Measurements from ENCODE around the gene TMEM39A.
A peak's percentile ranks its signal among the peaks of the same experiment; 100 is the strongest.

TMEM39A gene

DNA sequence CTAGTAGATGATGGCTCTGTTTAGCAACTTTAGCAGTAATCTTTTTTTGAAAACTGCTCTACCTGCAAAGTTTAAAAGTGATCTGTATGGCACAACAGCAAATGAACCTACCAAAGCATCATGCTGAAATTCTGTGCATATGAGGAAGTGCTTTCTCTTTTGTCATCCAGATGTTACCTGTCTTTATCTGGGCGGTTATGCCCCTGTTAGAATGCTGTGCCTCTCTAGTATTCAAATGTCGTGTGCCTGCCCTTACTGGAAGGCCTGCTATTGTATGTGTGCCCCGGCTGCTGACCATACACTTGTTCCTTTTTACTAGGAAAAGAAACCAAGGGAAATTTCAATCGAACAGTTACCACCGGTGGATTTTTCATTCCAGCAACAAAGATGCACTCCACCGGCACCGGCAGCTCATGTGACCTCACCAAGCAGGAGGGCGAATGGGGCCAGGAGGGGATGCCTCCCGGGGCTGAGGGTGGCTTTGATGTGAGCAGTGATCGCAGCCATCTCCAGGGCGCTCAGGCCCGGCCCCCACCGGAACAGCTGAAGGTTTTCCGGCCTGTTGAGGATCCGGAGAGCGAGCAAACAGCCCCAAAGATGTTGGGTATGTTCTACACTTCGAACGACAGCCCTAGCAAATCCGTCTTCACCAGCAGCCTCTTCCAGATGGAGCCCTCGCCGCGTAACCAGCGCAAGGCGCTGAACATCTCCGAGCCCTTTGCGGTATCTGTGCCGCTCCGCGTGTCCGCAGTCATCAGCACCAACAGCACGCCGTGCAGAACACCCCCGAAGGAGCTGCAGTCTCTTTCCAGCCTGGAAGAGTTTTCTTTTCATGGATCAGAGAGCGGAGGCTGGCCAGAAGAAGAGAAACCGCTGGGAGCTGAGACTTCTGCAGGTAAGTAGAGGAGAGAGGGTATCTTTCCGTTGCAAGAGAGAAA lies 61.6 kb downstream of the TMEM39A start:
- Histone ChIP-seq H4K91ac (ENCODE audit: low read depth, low read length) (no peak overlapping the region), H3K4me3 (ENCODE audit: low read depth, low read length) (no peak overlapping the region), H2AK5ac (ENCODE audit: low read length) (no peak overlapping the region), H3K79me1 (ENCODE audit: low read length) (no peaks in the 10 kb centered on the region), H3K79me2 (ENCODE audit: control insufficient read depth, insufficient read depth, low read length, poor library complexity) (no peaks in the 10 kb centered on the region), H3K9me3 (ENCODE audit: insufficient read depth, low read depth, low read length) (no peaks in the 10 kb centered on the region), H3K14ac (ENCODE audit: low read length) (no peak overlapping the region), H2BK120ac (ENCODE audit: insufficient read depth, low read length, poor library complexity) (no peak overlapping the region), H3K27ac (ENCODE audit: low read depth, low read length) (no peak overlapping the region), H3K27me3 (ENCODE audit: insufficient read depth, low read length) (no peaks in the 10 kb centered on the region), H2AFZ (ENCODE audit: insufficient read depth, low read length, poor library complexity) (no peak overlapping the region), H3K4me2 (ENCODE audit: low read length) (no peak overlapping the region), H3K4me1 (ENCODE audit: control insufficient read depth in 1 of 2, insufficient read depth in 2 of 2, low read length in 2 of 2) (peaks cover 0 to 3% of the 10 kb centered on the region in 2 experiments), H3K36me3 (ENCODE audit: control insufficient read depth in 1 of 2, insufficient read depth in 2 of 2, low read length in 2 of 2) (peaks cover 19 to 39% of the 10 kb centered on the region in 2 experiments), H2BK12ac (ENCODE audit: low read length) (no peak overlapping the region), H3K9ac (ENCODE audit: low read length) (no peak overlapping the region), H4K12ac (ENCODE audit: low read depth, low read length) (no peak overlapping the region), H2BK5ac (ENCODE audit: low read depth, low read length, poor library complexity) (no peak overlapping the region), H3K23ac (ENCODE audit: low read length) (no peak overlapping the region), H4K8ac (ENCODE audit: low read depth, low read length) (no peak overlapping the region), H3K4ac (ENCODE audit: low read depth, low read length) (no peak overlapping the region), H3K18ac (ENCODE audit: low read length) (no peak overlapping the region)
- no peak for DNase-seq
- WGBS (ENCODE audit: extremely low coverage, insufficient coverage, insufficient read length) = no CpG with 5 or more reads among the region's 36 CpGs

DNA sequence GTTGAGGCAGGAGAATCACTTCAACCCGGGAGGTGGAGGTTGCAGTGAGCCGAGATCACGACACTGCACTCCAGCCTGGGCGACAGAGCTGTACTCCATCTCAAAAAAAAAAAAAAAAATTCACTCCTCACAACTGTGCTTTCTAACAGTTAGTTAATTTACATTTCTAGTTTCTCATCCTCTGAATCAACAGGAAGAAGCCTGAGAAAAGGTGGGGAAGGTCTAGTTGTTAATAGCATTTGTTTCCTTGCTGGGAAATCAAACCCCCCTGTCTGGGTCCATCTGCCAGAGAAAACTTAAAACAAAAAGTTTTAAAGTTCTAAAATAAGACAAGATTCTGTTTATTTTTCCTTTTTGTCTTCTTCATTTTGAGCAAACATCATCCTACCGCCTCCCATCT lies 62.3 kb downstream of the TMEM39A start:
- H2AFZ ChIP-seq (ENCODE audit: insufficient read depth, low read length, poor library complexity) = no peak overlapping the region
- H2BK120ac ChIP-seq (ENCODE audit: insufficient read depth, low read length, poor library complexity) = no peak overlapping the region
- no peak overlapping the region for H3K4me2 ChIP-seq (ENCODE audit: low read length)
- H4K12ac ChIP-seq (ENCODE audit: low read depth, low read length) = no peak overlapping the region
- no peak overlapping the region for H3K18ac ChIP-seq (ENCODE audit: low read length)
- H4K8ac ChIP-seq (ENCODE audit: low read depth, low read length) = no peak overlapping the region
- no peak overlapping the region for H3K27ac ChIP-seq (ENCODE audit: low read depth, low read length)
- no peaks in the 10 kb centered on the region for H3K79me2 ChIP-seq (ENCODE audit: control insufficient read depth, insufficient read depth, low read length, poor library complexity)
- no peak overlapping the region for H3K4ac ChIP-seq (ENCODE audit: low read depth, low read length)
- no peak overlapping the region for H3K23ac ChIP-seq (ENCODE audit: low read length)
- no peak overlapping the region for H2BK5ac ChIP-seq (ENCODE audit: low read depth, low read length, poor library complexity)
- H4K91ac ChIP-seq (ENCODE audit: low read depth, low read length) = no peak overlapping the region
- H3K9ac ChIP-seq (ENCODE audit: low read length) = no peak overlapping the region
- WGBS (ENCODE audit: extremely low coverage, insufficient coverage, insufficient read length) = no CpG with 5 or more reads among the region's 5 CpGs
- H2BK12ac ChIP-seq (ENCODE audit: low read length) = no peak overlapping the region
- DNase-seq = no peak
- no peak overlapping the region for H3K4me3 ChIP-seq (ENCODE audit: low read depth, low read length)
- no peak overlapping the region for H2AK5ac ChIP-seq (ENCODE audit: low read length)
- H3K4me1 ChIP-seq (ENCODE audit: control insufficient read depth in 1 of 2, insufficient read depth in 2 of 2, low read length in 2 of 2) = peaks cover 0 to 3% of the 10 kb centered on the region in 2 experiments
- H3K9me3 ChIP-seq (ENCODE audit: insufficient read depth, low read depth, low read length) = no peaks in the 10 kb centered on the region
- H3K36me3 ChIP-seq (ENCODE audit: control insufficient read depth in 1 of 2, insufficient read depth in 2 of 2, low read length in 2 of 2) = peaks cover 19 to 36% of the 10 kb centered on the region in 2 experiments
- H3K79me1 ChIP-seq (ENCODE audit: low read length) = no peaks in the 10 kb centered on the region
- H3K27me3 ChIP-seq (ENCODE audit: insufficient read depth, low read length) = no peaks in the 10 kb centered on the region
- no peak overlapping the region for H3K14ac ChIP-seq (ENCODE audit: low read length)

DNA sequence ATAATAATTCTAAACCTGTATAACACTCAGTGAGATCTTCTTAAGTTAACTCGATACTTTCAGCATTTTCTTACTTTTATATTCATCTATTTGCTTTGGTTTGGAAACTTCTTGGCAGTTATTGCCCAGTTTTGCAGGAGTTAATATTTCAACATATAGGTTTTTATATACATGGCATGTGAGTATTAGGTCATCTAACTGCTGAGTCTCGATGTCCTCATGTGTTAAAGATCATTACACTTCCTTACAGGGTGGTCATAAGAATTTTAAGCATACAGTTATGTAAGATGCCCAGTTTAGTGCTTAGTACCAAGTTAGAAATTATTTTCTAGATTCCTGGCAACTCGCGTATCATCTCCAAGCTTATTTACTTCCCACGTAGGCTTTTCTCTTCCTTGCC lies 62.9 kb downstream of the TMEM39A start:
- Histone ChIP-seq H3K79me2 (ENCODE audit: control insufficient read depth, insufficient read depth, low read length, poor library complexity) (no peaks in the 10 kb centered on the region), H4K8ac (ENCODE audit: low read depth, low read length) (no peak overlapping the region), H3K14ac (ENCODE audit: low read length) (no peak overlapping the region), H2AK5ac (ENCODE audit: low read length) (no peak overlapping the region), H2BK5ac (ENCODE audit: low read depth, low read length, poor library complexity) (no peak overlapping the region), H2BK120ac (ENCODE audit: insufficient read depth, low read length, poor library complexity) (no peak overlapping the region), H3K27me3 (ENCODE audit: insufficient read depth, low read length) (no peaks in the 10 kb centered on the region), H2AFZ (ENCODE audit: insufficient read depth, low read length, poor library complexity) (no peak overlapping the region), H3K4me2 (ENCODE audit: low read length) (no peak overlapping the region), H4K91ac (ENCODE audit: low read depth, low read length) (no peak overlapping the region), H3K9ac (ENCODE audit: low read length) (no peak overlapping the region), H3K4ac (ENCODE audit: low read depth, low read length) (no peak overlapping the region), H3K79me1 (ENCODE audit: low read length) (no peaks in the 10 kb centered on the region), H3K9me3 (ENCODE audit: insufficient read depth, low read depth, low read length) (no peaks in the 10 kb centered on the region), H3K27ac (ENCODE audit: low read depth, low read length) (no peak overlapping the region), H2BK12ac (ENCODE audit: low read length) (no peak overlapping the region), H3K4me3 (ENCODE audit: low read depth, low read length) (no peak overlapping the region), H4K12ac (ENCODE audit: low read depth, low read length) (no peak overlapping the region), H3K18ac (ENCODE audit: low read length) (no peak overlapping the region), H3K23ac (ENCODE audit: low read length) (no peak overlapping the region), H3K4me1 (ENCODE audit: control insufficient read depth in 1 of 2, insufficient read depth in 2 of 2, low read length in 2 of 2) (peaks cover 0 to 3% of the 10 kb centered on the region in 2 experiments), H3K36me3 (ENCODE audit: control insufficient read depth in 1 of 2, insufficient read depth in 2 of 2, low read length in 2 of 2) (peaks cover 19 to 34% of the 10 kb centered on the region in 2 experiments)
- no CpG with 5 or more reads among the region's 5 CpGs for WGBS (ENCODE audit: extremely low coverage, insufficient coverage, insufficient read length)
- peak in 1 of 2 donors; percentile 39 for DNase-seq

DNA sequence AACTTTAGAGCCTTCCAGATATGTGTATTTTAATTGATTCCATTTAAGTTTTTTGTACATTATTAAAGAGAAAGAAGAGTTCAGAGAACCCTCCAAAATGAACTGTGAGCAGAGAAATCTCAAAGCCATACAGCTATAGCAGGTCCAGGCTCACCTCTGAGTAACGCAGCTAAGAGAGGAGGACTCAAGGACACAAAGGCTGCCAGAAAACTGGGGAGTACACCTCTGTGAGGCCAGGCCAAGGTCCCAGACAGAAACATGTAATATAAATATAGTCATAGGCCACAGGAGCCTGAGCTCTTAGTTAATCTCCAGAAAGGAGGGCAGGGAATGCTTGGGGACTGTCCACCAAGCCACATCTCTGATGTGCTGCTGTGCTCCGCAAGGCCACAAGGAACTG lies 66.5 kb downstream of the TMEM39A start:
- no peak overlapping the region for H4K12ac ChIP-seq (ENCODE audit: low read depth, low read length)
- H2AK5ac ChIP-seq (ENCODE audit: low read length) = no peak overlapping the region
- peaks cover 19 to 36% of the 10 kb centered on the region in 2 experiments for H3K36me3 ChIP-seq (ENCODE audit: control insufficient read depth in 1 of 2, insufficient read depth in 2 of 2, low read length in 2 of 2)
- peaks cover 0 to 3% of the 10 kb centered on the region in 2 experiments for H3K4me1 ChIP-seq (ENCODE audit: control insufficient read depth in 1 of 2, insufficient read depth in 2 of 2, low read length in 2 of 2)
- no peak overlapping the region for H2AFZ ChIP-seq (ENCODE audit: insufficient read depth, low read length, poor library complexity)
- H3K4me2 ChIP-seq (ENCODE audit: low read length) = no peak overlapping the region
- H3K79me1 ChIP-seq (ENCODE audit: low read length) = no peaks in the 10 kb centered on the region
- no peak overlapping the region for H2BK5ac ChIP-seq (ENCODE audit: low read depth, low read length, poor library complexity)
- H3K4me3 ChIP-seq (ENCODE audit: low read depth, low read length) = no peak overlapping the region
- WGBS (ENCODE audit: extremely low coverage, insufficient coverage, insufficient read length) = no CpG with 5 or more reads among the region's 2 CpGs
- H3K79me2 ChIP-seq (ENCODE audit: control insufficient read depth, insufficient read depth, low read length, poor library complexity) = no peaks in the 10 kb centered on the region
- no peak overlapping the region for H3K4ac ChIP-seq (ENCODE audit: low read depth, low read length)
- H4K91ac ChIP-seq (ENCODE audit: low read depth, low read length) = no peak overlapping the region
- no peak overlapping the region for H3K18ac ChIP-seq (ENCODE audit: low read length)
- no peak overlapping the region for H4K8ac ChIP-seq (ENCODE audit: low read depth, low read length)
- H3K14ac ChIP-seq (ENCODE audit: low read length) = no peak overlapping the region
- H3K9ac ChIP-seq (ENCODE audit: low read length) = no peak overlapping the region
- no peak overlapping the region for H2BK12ac ChIP-seq (ENCODE audit: low read length)
- no peak overlapping the region for H2BK120ac ChIP-seq (ENCODE audit: insufficient read depth, low read length, poor library complexity)
- no peak overlapping the region for H3K23ac ChIP-seq (ENCODE audit: low read length)
- no peak for DNase-seq
- no peaks in the 10 kb centered on the region for H3K27me3 ChIP-seq (ENCODE audit: insufficient read depth, low read length)
- no peak overlapping the region for H3K27ac ChIP-seq (ENCODE audit: low read depth, low read length)
- no peaks in the 10 kb centered on the region for H3K9me3 ChIP-seq (ENCODE audit: insufficient read depth, low read depth, low read length)

Measured in trophoblast cell (in vitro differentiated cells and primary cell).